ENCODE data around the gene LHX4.

LHX4 gene

DNA sequence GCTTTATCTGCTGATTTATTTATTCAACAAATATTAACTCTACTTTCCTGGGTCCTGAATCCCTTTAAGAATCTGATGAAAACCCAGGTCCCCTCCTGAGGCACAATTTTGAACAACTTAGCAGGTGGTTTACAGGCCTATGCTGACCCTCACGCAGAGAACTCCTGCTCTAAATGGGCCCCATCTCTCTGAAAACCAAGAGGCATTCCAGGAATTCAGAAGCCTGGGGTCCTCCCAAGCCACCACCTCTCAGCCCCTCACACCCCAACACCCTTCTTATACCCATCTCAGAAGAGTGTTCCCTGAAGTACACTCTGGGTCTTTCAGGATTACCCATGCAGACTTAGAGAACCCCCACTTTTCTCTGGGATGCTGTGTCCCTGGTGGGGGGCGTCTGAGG is 34.5 kb downstream of the LHX4 start:
- no peak for TF ChIP-seq CTCF (IDR thresholded peaks at IDR 0.05; ENCODE audit: low read depth, low read length)
- no peaks in the 10 kb centered on the region for H3K9me3 ChIP-seq

GRCh38 chr1:180265201-180265600 is 35.1 kb downstream of the LHX4 start:
- no peaks in the 10 kb centered on the region for H3K36me3 ChIP-seq
- H3K4me3 ChIP-seq (ENCODE audit: low read depth, low read length), result no peak overlapping the region
- H3K4me1 ChIP-seq, result peaks cover 6% of the 10 kb centered on the region
- no peak for TF ChIP-seq CTCF (IDR thresholded peaks at IDR 0.05; ENCODE audit: low read depth, low read length)
- DNase-seq, result no peak
- no peaks in the 10 kb centered on the region for H3K9me3 ChIP-seq
- no peaks in the 10 kb centered on the region for H3K27me3 ChIP-seq

More for the DNA sequence above, 34.5 kb downstream of the LHX4 start:
- Histone ChIP-seq H3K27me3 (no peaks in the 10 kb centered on the region), H3K36me3 (no peaks in the 10 kb centered on the region), H3K4me1 (peaks cover 6% of the 10 kb centered on the region), H3K4me3 (ENCODE audit: low read depth, low read length) (no peak overlapping the region)
- DNase-seq, result no peak

- Histone ChIP-seq H3K4me3 (ENCODE audit: low read depth, low read length) (no peak overlapping the region), H3K36me3 (no peaks in the 10 kb centered on the region), H3K27me3 (no peaks in the 10 kb centered on the region), H3K4me1 (peaks cover 6% of the 10 kb centered on the region), H3K9me3 (no peaks in the 10 kb centered on the region)
- no peak for DNase-seq
- no peak for TF ChIP-seq CTCF (IDR thresholded peaks at IDR 0.05; ENCODE audit: low read depth, low read length)
Observed at GRCh38 chr1:180265871-180266270, 35.8 kb downstream of the LHX4 start.

- no peaks in the 10 kb centered on the region for H3K27me3 ChIP-seq
- H3K4me3 ChIP-seq (ENCODE audit: low read depth, low read length), result no peak overlapping the region
- no peaks in the 10 kb centered on the region for H3K9me3 ChIP-seq
- no peak for TF ChIP-seq CTCF (IDR thresholded peaks at IDR 0.05; ENCODE audit: low read depth, low read length)
- H3K36me3 ChIP-seq, result no peaks in the 10 kb centered on the region
- peaks cover 6% of the 10 kb centered on the region for H3K4me1 ChIP-seq
- DNase-seq, result no peak
Observed at GRCh38 chr1:180266275-180267210, 36.5 kb downstream of the LHX4 start.

DNA sequence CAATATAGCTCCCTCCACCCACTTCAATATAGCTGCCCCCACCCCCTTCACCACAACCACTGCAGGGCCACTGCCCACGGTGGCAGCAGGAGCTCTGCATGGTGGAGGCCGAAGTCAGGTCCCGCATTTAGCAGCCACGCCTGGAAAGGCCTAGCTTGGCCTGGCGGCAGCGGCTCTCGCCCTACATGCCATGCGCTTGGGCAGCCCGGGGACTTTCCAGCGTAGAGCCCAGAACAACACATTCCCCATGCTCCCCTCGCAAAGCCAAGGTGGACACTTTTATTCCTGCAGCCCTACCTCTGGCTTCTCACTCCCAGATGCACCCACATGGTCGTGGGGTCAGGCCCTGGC is 37.1 kb downstream of the LHX4 start:
- Histone ChIP-seq H3K4me3 (ENCODE audit: low read depth, low read length) (no peak overlapping the region), H3K4me1 (peaks cover 6% of the 10 kb centered on the region), H3K36me3 (no peaks in the 10 kb centered on the region), H3K9me3 (no peaks in the 10 kb centered on the region), H3K27me3 (no peaks in the 10 kb centered on the region)
- DNase-seq, result no peak
- TF ChIP-seq CTCF (IDR thresholded peaks at IDR 0.05; ENCODE audit: low read depth, low read length), result no peak

Data from BE2C (cell line).